Activated naive CD4-positive, alpha-beta T cell treated with Interleukin-2 at 50 U/mL for 16 hours (primary cell): ENCODE measurements around the gene GTPBP10.
"Not testable (repeated sequence)": the region's sequence is repeated elsewhere in the genome, so short reads cannot be mapped to it uniquely, and the experiment has no call there.

Experiments
- DNase-seq: peaks from one replicate; pipeline ENCODE4 v3.0.0-alpha.2; 2020

The GTPBP10 gene

DNA sequence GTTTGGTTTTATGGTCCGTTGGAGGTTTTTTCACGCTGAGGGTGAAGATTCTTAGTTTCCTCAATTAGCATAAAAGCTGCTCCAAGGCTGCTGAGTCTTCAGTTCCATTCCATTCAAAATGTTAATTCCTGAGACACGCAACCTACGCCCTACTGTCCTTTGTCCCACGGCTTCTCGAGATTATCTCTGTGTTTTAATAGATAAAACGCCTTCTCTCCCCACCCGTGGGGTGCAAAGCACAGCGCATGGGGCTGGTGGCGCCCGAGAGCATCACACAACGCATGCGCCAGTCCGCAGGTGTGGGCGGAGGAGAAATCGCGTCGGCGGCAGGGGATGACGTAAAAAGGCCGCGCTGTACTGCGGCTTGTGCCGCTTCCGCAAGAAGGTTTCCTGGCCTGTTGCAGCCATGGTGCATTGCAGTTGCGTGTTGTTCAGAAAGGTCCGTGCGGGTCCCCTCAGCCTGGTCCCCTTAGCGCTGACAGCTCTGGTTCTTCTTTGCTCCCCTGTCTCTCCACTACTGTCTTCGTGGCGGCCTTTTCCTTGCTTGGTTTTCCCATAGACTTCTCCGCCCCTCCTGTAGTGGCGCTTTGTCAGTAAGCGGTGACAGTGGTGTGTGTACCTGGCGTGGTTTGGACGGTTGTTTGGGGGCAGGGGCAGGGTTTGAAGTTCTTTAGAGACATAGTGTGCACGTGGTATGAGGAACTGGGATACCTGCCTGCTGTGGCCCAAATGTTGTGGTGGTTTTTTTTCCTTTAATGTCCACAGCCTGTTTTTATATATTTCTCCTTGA lies at the start of gene GTPBP10:
GTPBP10 (plus strand) TSS at position 381 of the 790 bp plus-strand sequence; CDS start at position 407, 26 bp downstream.
- DNase-seq: peak; percentile 97

- no peak for DNase-seq
Observed at GRCh38 chr7:90298145-90299038, 48.1 kb upstream of the GTPBP10 start.

DNA sequence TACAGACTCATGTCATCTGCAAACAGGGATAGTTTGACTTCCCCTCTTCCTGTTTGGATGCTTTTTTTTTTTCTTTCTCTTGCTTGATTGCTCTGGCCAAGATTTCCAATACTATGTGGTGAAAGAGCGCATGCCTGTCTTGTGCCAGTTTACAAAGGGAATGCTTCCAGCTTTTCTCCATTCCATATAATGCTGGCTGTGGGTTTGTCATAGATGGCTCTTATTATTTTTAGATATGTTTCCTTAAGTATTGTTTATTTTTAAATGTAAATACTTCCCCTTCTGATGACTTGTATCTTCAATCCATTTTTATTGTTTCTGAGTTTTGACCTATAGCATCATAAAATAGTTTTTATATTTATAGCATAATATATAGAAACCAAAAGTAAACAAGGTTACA lies 43.3 kb upstream of the GTPBP10 start:
- no peak for DNase-seq

- DNase-seq: no peak
Observed at GRCh38 chr7:90309872-90310271, 36.6 kb upstream of the GTPBP10 start.

DNA sequence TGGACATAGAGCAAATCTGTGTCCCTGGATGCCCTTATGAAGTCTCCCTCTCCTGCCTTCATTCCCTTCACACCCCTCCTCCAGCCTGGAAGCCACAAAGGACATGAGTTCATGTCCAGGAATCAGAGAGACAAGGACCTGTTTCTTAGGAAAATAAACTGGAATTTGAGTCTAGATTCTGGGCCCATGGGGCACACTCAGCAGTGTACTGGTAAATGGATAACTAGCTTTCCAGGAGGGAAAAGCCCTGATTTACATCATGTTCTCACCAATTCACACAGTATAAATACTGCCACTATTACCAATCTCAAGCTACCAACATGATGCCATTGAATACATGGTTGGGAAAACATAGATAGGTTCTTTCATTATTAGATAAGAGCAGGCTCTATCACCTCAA lies 35.3 kb upstream of the GTPBP10 start:
- DNase-seq: no peak

- no peak for DNase-seq
Observed at GRCh38 chr7:90312745-90313144, 33.8 kb upstream of the GTPBP10 start.

DNA sequence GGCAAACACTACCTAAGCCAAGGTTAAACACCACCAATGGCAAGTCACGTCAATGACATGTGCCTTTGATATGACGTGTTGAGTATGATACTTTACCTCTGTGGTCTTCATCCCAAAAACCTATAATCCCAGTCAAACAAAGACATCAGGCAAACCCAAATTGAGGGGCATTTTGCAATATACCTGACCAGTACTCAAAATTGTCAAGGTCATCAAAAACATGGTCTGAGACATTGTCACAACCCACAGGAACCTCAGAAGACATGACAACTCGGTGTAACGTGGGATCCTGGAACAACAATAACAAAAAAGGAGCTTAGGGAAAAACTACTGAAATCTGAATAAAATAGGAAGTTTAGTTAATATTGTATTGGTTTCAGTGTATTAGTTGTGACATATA lies 32.6 kb upstream of the GTPBP10 start:
- DNase-seq: no peak

DNA sequence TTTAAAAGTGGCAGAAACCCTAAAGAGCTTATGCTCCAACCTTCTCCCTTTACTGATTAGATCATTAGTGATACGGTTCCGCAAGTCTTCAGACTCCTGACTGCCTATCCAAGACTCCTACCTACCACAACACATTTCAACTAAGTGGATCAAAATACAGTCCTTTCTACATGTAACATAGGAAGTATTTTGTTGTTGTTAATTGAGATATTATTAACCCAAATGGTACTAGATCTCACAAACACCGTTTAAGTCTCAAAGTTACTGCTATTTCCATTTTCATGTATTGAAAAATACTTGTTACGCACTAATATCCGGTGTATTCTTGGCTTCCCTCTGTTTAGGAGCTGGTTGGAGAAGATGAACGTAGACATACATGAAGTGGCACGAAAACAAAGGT lies 26.5 kb upstream of the GTPBP10 start:
- DNase-seq: no peak

DNA sequence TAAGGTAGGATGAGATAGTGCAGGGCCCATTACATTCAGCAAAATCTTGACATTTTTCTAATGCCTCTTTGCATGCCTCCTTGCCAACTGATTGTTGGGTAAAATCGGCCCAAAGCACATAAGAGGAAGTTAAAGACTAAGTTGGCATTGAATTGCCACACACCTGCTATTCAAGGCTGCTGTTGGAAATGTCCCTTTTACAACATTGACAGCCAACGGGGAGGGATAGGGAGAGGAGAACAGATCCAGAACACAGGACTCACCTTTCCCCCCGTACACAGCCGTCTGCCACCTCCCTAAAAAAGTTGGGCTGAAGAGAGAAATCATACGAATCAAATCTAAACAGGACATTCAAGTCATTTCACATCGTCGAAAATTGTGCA lies 26.1 kb upstream of the GTPBP10 start:
- no peak for DNase-seq

DNA sequence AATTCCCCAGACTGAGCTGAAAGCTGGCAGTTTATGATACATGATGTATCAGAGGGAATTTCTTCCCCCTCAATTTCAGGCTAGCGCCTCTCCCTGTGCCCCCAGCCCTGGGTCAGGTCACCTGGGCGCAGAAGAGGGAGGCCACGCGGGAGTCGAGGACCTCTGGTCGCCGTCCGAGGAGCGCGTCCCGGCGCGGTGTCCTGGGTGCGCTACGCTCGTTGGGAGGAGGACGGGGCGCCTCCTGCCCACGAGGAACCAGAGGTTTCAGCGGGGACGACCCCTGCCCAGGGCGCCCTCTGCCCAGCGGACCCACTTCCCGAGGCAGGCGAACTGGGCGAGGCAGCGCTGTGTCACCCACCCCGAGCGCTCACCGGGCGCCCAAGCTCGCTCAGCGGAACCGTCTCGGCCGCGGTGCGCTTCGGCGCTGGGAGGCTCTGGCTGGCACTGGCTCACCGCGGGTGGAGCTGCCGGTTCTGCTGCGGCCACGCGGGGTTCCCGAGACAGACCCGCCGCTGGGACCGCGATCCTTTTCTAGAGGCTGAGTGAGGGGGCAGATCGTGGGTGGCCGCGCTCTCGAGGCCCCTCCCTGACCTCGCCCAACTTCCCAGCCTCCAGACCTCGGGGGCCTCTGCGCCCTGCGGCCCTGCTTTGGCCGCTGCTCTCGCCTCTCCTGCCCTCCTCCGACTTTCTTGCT lies 25.6 kb upstream of the GTPBP10 start, which contains the start of gene FAM237B:
FAM237B (minus strand) TSS at position 504 of the 694 bp plus-strand sequence. CDS start 1,556 bp downstream, outside the sequence.
- no peak for DNase-seq

- no peak for DNase-seq
Observed at GRCh38 chr7:90322837-90323236, 23.7 kb upstream of the GTPBP10 start.

- DNase-seq: no peak
Observed at GRCh38 chr7:90326500-90326899, 20.0 kb upstream of the GTPBP10 start.

DNA sequence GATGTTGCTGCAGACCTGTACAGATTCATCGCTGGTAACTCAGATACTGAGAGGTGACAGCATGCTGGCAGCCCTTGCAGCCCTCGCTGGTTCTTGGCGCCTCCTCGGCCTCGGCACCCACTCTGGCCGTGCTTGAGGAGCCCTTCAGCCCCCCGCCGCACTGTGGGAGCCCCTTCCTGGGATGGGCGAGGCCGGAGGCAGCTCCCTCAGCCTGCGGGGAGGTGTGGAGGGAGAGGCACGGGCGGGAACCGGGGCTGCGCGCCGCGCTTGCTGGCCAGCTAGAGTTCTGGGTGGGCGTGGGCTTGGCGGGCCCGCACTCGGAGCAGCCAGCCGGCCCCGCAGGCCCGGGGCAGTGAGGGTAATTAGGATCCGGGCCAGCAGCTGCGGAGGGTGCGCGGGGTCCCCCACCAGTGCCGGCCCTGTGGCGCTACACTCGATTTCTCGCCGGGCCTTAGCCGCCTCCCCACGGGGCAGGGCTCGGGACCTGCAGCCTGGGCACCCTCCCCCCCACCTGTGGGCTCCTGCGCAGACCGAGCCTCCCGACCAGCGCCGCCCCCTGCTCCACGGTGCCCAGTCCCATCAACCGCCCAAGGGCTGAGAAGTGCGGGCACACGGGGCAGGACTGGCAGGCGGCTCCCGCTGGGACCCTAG lies 12.2 kb upstream of the GTPBP10 start:
- no peak for DNase-seq

DNA sequence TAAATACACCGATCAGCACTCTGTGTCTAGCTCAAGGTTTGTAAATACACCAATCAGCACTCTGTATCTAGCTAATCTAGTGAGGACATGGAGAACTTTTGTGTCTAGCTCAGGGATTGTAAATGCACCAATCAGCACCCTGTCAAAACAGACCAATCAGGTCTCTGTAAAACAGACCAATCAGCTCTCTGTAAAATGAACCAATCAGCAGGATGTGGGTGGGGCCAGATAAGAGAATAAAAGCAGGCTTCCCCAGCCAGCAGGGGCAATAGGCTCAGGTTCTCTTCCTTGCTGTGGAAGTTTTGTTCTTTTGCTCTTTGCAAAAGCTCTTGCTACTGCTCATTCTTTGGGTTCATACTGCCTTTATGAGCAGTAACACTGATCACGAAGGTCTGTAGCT lies 11.6 kb upstream of the GTPBP10 start:
- not testable (repeated sequence) for DNase-seq

DNA sequence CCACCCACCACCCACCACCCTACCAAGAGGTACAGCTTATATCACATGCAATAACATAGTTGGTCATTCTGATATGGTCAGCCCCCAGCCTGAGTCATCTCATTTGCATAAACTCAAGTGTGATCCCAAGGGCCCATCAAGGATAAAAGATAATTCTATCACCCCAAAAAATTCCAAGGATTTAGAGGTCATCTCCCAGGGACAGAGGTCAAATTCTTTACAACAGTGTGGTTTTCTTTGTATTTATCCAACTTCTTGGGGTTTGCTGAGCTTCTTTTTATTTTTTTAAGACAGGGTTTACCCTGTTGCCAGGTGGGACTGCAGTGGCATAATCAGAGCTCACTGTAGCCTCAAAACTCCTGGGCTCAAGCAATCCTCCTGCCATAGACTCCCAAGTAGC lies 9.4 kb upstream of the GTPBP10 start:
- DNase-seq: no peak

- DNase-seq: no peak
Observed at GRCh38 chr7:90345016-90345415, 1.5 kb upstream of the GTPBP10 start.

- DNase-seq: no peak
Observed at GRCh38 chr7:90345595-90346335, 751 bp upstream of the GTPBP10 start.

GRCh38 chr7:90347759-90348158 lies 1.2 kb downstream of the GTPBP10 start:
- DNase-seq: no peak

DNA sequence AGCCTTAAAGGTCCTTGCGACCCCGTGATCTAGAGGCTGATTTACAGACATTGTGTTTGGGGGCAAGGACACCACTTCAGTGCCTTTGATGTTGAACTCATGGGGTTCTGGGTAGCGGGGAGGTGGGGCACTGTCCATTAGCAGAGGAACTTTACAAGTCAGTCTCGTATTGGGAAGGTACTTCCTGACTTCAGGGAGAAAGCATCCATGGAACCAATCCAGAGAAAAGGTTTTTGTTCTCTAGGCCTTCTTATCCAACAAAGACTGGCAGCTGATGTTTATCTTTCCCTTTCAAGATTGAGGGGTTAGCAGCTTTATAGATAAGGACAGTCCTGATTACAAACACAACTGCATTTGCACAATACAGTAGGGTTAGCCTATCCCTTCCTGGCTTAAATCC lies 2.8 kb downstream of the GTPBP10 start:
- no peak for DNase-seq

GRCh38 chr7:90350032-90350431 lies 3.5 kb downstream of the GTPBP10 start:
- not testable (repeated sequence) for DNase-seq

DNA sequence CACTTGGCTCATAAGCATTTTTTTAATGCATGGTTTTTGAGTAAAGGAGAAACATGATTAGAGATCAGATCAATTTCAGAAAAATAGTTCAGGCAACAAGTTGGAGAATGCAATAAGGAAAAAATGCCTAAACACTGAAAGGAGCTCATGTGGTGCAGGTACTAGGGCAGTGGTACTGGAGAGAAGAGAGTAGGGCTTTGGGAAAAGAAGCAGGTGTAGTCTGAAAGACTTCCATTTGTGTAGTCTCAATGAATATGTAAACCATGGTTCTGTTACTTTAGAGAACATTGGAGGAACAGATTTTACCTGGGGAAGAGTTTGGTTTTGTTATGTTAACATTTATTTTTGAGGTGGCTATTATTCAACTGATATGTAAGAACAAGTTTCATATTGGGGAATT lies 5.5 kb downstream of the GTPBP10 start:
- no peak for DNase-seq

GRCh38 chr7:90383422-90383821 lies 36.9 kb downstream of the GTPBP10 start:
- DNase-seq: no peak
